Measurements from ENCODE around the gene FLACC1. TPM values are rescaled to one million over a fixed set of nuclear protein-coding genes. Genes with fewer than 3 reads are reported as not detected.
A peak's percentile ranks its signal among the peaks of the same experiment; 100 is the strongest.

FLACC1 gene
- total and polyA plus RNA-seq, 2 of the 8 experiments (the other 6 are each of a cell fraction or from before 2014, with no cell fraction given), result 0.58 TPM; not detected in 1

DNA sequence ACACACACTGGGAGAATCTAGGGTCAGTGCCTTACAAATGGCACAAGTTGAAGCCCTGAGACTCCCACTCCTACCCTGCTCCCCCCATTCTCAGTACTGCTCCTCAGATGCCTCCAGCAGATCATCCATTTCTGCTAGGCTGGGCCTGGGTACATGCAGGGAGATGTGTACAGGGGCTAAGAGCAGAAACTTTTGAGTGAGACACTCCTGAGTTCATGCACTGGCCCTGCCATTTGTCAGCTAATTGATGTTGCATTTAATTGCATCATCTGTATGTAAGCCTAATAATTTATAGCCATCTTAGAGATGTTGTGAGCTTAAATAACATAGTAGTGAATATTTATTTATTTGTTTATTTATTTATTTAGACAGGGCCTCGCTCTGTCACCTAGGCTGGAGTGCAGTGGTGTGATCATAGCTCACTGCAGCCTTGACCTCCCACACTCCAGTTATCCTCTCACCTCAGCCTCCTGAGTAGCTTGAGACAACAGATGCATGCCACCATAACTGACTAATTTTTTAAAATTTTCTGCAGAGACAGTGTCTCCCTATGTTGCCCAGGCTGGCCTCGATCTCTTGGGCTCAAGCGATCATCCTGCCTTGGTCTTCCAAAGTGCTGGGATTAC lies 101.6 kb downstream of the FLACC1 start:
- Histone ChIP-seq H3K9ac (replicated peaks in 1 of 4; ENCODE audit: extremely low read depth in 1 of 4, low read depth in 3 of 4, low read length in 3 of 4) (no peak overlapping the region), H3K4me2 (ENCODE audit: insufficient read depth in 1 of 2, low read depth in 2 of 2, low read length in 2 of 2) (no peak overlapping the region), H3K27ac (ENCODE audit: low read depth, low read length) (no peak overlapping the region), H4K20me1 (replicated peaks in 1 of 2; ENCODE audit: control insufficient read depth in 1 of 2, insufficient read depth in 2 of 2, low read length in 2 of 2) (no peaks in the 10 kb centered on the region), H4K8ac (ENCODE audit: extremely low read depth, insufficient read depth, low read length) (no peak overlapping the region), H4K91ac (replicated peaks; ENCODE audit: insufficient read length, low read length) (no peak overlapping the region), H3K23ac (ENCODE audit: insufficient read length) (no peak overlapping the region), H3K79me2 (ENCODE audit: control insufficient read depth in 1 of 2, insufficient read depth in 2 of 2, low read length in 2 of 2) (no peaks in the 10 kb centered on the region), H2BK120ac (replicated peaks; ENCODE audit: low read depth, low read length) (no peak overlapping the region), H3K79me1 (ENCODE audit: low read depth, low read length) (no peaks in the 10 kb centered on the region), H3K9me3 (ENCODE audit: insufficient read depth in 2 of 2, low read depth in 1 of 2, low read length in 1 of 2) (no peaks in the 10 kb centered on the region), H2BK5ac (ENCODE audit: low read depth, low read length) (no peak overlapping the region), H3K23me2 (ENCODE audit: low read depth, low read length) (no peaks in the 10 kb centered on the region), H3K27me3 (replicated peaks in 1 of 4; ENCODE audit: control insufficient read depth in 3 of 4, extremely low read depth in 1 of 4, insufficient read depth in 3 of 4, low read length in 3 of 4) (peaks cover 0 to 3% (median 0%) of the 10 kb centered on the region in 4 experiments; a peak in 1 of 7 replicates), H2BK15ac (ENCODE audit: low read length) (no peak overlapping the region), H2AFZ (ENCODE audit: low read length) (no peak overlapping the region), H2BK12ac (ENCODE audit: low read depth, low read length) (no peak overlapping the region), H4K5ac (ENCODE audit: insufficient read length, low read depth, low read length) (no peak overlapping the region), H2BK20ac (ENCODE audit: low read length) (no peak overlapping the region), H3K18ac (ENCODE audit: extremely low read depth, low read length) (no peak overlapping the region), H3K4ac (replicated peaks; ENCODE audit: insufficient read length, low read depth, low read length) (no peak overlapping the region), H3K4me3 (ENCODE audit: extremely low read depth in 1 of 4, insufficient read depth in 2 of 4, low read depth in 3 of 4, low read length in 4 of 4) (no peak overlapping the region), H3K56ac (replicated peaks; ENCODE audit: insufficient read length, low read depth, low read length) (no peak overlapping the region), H2AK5ac (ENCODE audit: low read depth, low read length) (no peak overlapping the region), H3K4me1 (replicated peaks in 1 of 4; ENCODE audit: control insufficient read depth in 3 of 4, insufficient read depth in 4 of 4, low read length in 3 of 4) (peaks cover 0 to 14% (median 6%) of the 10 kb centered on the region in 4 experiments; a peak in 6 of 7 replicates), H3K36me3 (ENCODE audit: control insufficient read depth in 2 of 4, insufficient read depth in 4 of 4, low read length in 3 of 4) (no peaks in the 10 kb centered on the region), H3K14ac (ENCODE audit: insufficient read length) (no peak overlapping the region)
- WGBS, 2 experiments (ENCODE audit: extremely low coverage in 1 of 2, insufficient coverage in 1 of 2, insufficient read length in 1 of 2, insufficient replicate concordance in 2 of 2, low coverage in 1 of 2, low lambda C conversion rate in 2 of 2, missing lambda C conversion rate in 1 of 2), result 97% methylated on average over 3 of the region's 3 CpGs; no CpG with 5 or more reads in 1 of the 2 experiments
- ChIA-PET POLR2A (ENCODE audit: partially characterized antibody) (no interaction called here), CTCF (ENCODE audit: partially characterized antibody) (interaction anchor here (0.6 to 2.0 kb wide), 4 partner anchors 10 to 109 kb away, joined by 3 to 8 read pairs (median 5); no protein-coding TSS in a partner anchor)
- FAIRE-seq (no peak), DNase-seq (ENCODE audit: low read depth in 1 of 2, low spot score in 2 of 2) (peak in 1 of 2 experiments; percentile 26)
- TF ChIP-seq HDAC6 (IDR thresholded peaks at IDR 0.05; ENCODE audit: low read depth, low read length) (no peak), BCL11A (IDR thresholded peaks at IDR 0.05; ENCODE audit: low read depth in 2 of 2, low read length in 2 of 2) (no peak), GABPA (IDR thresholded peaks at IDR 0.05; ENCODE audit: borderline replicate concordance, insufficient read depth, low read length) (no peak), TBP (IDR thresholded peaks at IDR 0.05; ENCODE audit: low read depth, low read length) (no peak)

All from H1 (cell line).